Loucy (cell line): ENCODE results near the gene CKM.

Experiments used
- H2AFZ ChIP-seq: fragments of 200-600 bp; sonication (generic); 2 replicates; pipeline ENCODE4 v1.6.0; 2016; ENCODE audit warnings: antibody characterized with exemption, mild to moderate bottlenecking, low read length, moderate library complexity
- H3F3A ChIP-seq: fragments of 200-600 bp; 2 replicates; pipeline ENCODE4 v1.6.0; 2016; ENCODE audit warnings: antibody characterized with exemption, low read depth, mild to moderate bottlenecking
- H3K27me3 ChIP-seq: fragments of 200-600 bp; sonication (generic); 2 replicates; pipeline ENCODE4 v1.6.1; 2014; ENCODE audit warnings: low read length, mild to moderate bottlenecking; ENCODE audit not compliant: insufficient read depth, poor library complexity, severe bottlenecking
- H3K36me3 ChIP-seq: fragments of 200-600 bp; sonication (generic); 2 replicates; pipeline ENCODE4 v1.6.1; 2016; ENCODE audit warnings: low read length; ENCODE audit not compliant: insufficient read depth
- H3K4me1 ChIP-seq: fragments of 200-600 bp; sonication (generic); 2 replicates; pipeline ENCODE4 v1.5.1; 2014; ENCODE audit warnings: low read length, mild to moderate bottlenecking; ENCODE audit not compliant: insufficient read depth, poor library complexity, severe bottlenecking
- H3K4me2 ChIP-seq: fragments of 200-600 bp; sonication (generic); 2 replicates; pipeline ENCODE4 v1.6.0; 2014; ENCODE audit warnings: antibody characterized with exemption, low read length, low read depth, mild to moderate bottlenecking; ENCODE audit not compliant: poor library complexity, severe bottlenecking
- H3K4me3 ChIP-seq: fragments of 200-600 bp; sonication (generic); 2 replicates; pipeline ENCODE4 v1.5.1; 2014; ENCODE audit warnings: low read length, mild to moderate bottlenecking, mixed read lengths; ENCODE audit not compliant: poor library complexity, severe bottlenecking
- H3K79me2 ChIP-seq: fragments of 200-600 bp; sonication (generic); 2 replicates; pipeline ENCODE4 v1.6.1; 2014; ENCODE audit warnings: low read length; ENCODE audit not compliant: insufficient read depth
- H3K9ac ChIP-seq: fragments of 200-600 bp; sonication (generic); 2 replicates; pipeline ENCODE4 v1.6.0; 2014; ENCODE audit warnings: mild to moderate bottlenecking, low read depth, low read length, moderate library complexity; ENCODE audit not compliant: poor library complexity, severe bottlenecking
- H3K9me2 ChIP-seq: fragments of 200-600 bp; sonication (generic); replicated peaks from 2 replicates; pipeline ENCODE4 v1.6.1; 2016; ENCODE audit warnings: low read depth, low read length, mixed read lengths
- H3K9me3 ChIP-seq: fragments of 200-600 bp; sonication (generic); 2 replicates; pipeline ENCODE4 v1.6.1; 2014; ENCODE audit warnings: mild to moderate bottlenecking, antibody characterized with exemption, low read length, low read depth; ENCODE audit not compliant: insufficient read depth
- H4K20me1 ChIP-seq: fragments of 200-600 bp; sonication (generic); 2 replicates; pipeline ENCODE4 v1.6.0; 2014; ENCODE audit warnings: antibody characterized with exemption, low read length, mild to moderate bottlenecking; ENCODE audit not compliant: insufficient read depth, poor library complexity, severe bottlenecking
- CTCF ChIP-seq: fragments of 200-600 bp; sonication (generic); conservative IDR thresholded peaks from 2 replicates; pipeline ENCODE4 v1.5.1; 2014; ENCODE audit warnings: mild to moderate bottlenecking, antibody characterized with exemption, low read length
- EZH2phosphoT487 ChIP-seq: fragments of 200-600 bp; IDR thresholded peaks from 2 replicates; pipeline ENCODE4 v1.6.1; 2018; ENCODE audit warnings: antibody characterized with exemption, mild to moderate bottlenecking, moderate library complexity, borderline replicate concordance

The CKM gene

DNA sequence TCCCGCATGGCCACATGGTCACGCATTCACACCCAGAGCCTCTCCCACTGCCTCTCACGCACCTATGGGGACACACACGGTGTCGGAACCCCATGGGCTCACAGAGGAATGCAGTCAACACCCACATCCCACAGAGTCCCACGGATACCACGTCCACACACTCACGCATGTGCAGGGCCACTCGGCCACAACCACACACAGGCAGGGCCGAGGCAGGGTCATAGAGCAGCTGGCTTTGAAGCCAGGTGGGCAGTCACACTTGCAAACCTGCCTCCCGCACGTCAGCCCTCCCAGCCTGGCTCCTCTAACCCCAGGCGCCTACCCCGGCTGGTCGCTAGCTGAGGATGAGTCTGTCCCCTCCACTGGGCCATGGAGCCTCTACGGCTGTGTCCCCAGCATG, 39.6 kb upstream of the CKM start:
- H4K20me1 ChIP-seq, result no peaks in the 10 kb centered on the region
- peaks cover 5% of the 10 kb centered on the region; the same call in 1 of the 2 replicates for H3K36me3 ChIP-seq
- H3F3A ChIP-seq, result no peaks in the 10 kb centered on the region
- TF ChIP-seq CTCF (no peak), EZH2phosphoT487 (no peak)
- H3K27me3 ChIP-seq, result no peaks in the 10 kb centered on the region
- no peak overlapping the region for H3K4me3 ChIP-seq
- no peaks in the 10 kb centered on the region for H3K79me2 ChIP-seq
- H3K9me2 ChIP-seq, result no peaks in the 10 kb centered on the region
- H3K4me1 ChIP-seq, result no peaks in the 10 kb centered on the region
- no peak overlapping the region for H3K9ac ChIP-seq
- no peaks in the 10 kb centered on the region for H3K9me3 ChIP-seq
- no peak overlapping the region for H3K4me2 ChIP-seq
- no peak overlapping the region for H2AFZ ChIP-seq

- Histone ChIP-seq H2AFZ (no peak overlapping the region), H3K36me3 (peaks cover 8% of the 10 kb centered on the region; the same call in 1 of the 2 replicates), H3F3A (no peaks in the 10 kb centered on the region), H3K9ac (no peak overlapping the region), H3K4me3 (no peak overlapping the region), H3K9me3 (no peaks in the 10 kb centered on the region), H4K20me1 (no peaks in the 10 kb centered on the region), H3K27me3 (no peaks in the 10 kb centered on the region), H3K79me2 (no peaks in the 10 kb centered on the region), H3K9me2 (no peaks in the 10 kb centered on the region), H3K4me2 (no peak overlapping the region), H3K4me1 (no peaks in the 10 kb centered on the region)
- TF ChIP-seq EZH2phosphoT487 (no peak), CTCF (no peak)
These were observed 38.9 kb upstream of the CKM start for GRCh38 chr19:45361608-45362007.

DNA sequence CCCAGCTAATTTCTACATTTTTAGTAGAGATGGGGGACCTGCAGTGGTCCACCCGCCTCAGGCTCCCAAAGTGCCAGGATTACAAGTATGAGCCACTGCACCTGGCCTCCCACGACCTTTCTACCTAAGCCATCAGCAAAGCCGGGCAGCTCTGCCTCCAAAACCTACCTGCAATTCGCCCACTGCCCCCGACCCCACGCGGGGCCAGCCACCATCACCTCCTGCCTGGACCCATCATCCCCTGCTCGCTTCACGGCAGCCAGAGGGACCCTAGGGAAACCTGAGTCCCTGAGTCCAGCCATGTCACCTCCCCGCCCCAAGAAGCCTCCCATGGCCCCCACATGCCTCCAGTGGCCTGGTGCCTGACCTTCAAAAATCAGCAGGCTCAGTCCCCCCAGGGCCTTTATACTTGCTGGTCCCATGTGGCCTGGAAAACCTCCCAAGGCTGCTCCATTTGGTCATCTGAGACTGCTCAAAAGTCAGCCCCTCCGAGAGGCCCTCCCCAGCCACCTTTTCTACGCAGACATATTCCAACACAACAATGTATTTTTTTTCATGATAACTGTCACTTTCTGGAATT, 35.6 kb upstream of the CKM start:
- no peak overlapping the region for H3K4me2 ChIP-seq
- no peak overlapping the region for H2AFZ ChIP-seq
- no peaks in the 10 kb centered on the region for H3F3A ChIP-seq
- no peak overlapping the region for H3K4me3 ChIP-seq
- no peaks in the 10 kb centered on the region for H3K9me2 ChIP-seq
- no peaks in the 10 kb centered on the region for H4K20me1 ChIP-seq
- no peaks in the 10 kb centered on the region for H3K79me2 ChIP-seq
- H3K4me1 ChIP-seq, result no peaks in the 10 kb centered on the region
- H3K9ac ChIP-seq, result no peak overlapping the region
- peaks cover 11% of the 10 kb centered on the region; the same call in 1 of the 2 replicates for H3K36me3 ChIP-seq
- no peaks in the 10 kb centered on the region for H3K9me3 ChIP-seq
- no peaks in the 10 kb centered on the region for H3K27me3 ChIP-seq
- no peak for TF ChIP-seq EZH2phosphoT487
- no peak for TF ChIP-seq CTCF
